H1 (cell line): ENCODE data around the gene TRIM40. TPM values are rescaled to one million over a fixed set of nuclear protein-coding genes. Genes with fewer than 3 reads are reported as not detected.

ENCODE experiments used
- CTCF ChIA-PET: fragments of 300-600 bp; sonication (Branson Sonifier 250); formaldehyde crosslinking; loops from one replicate; lab custom pipeline; 2021; ENCODE audit not compliant: partially characterized antibody; lab: Charles Lee
- POLR2A ChIA-PET: fragments of 300-600 bp; sonication (Branson Sonifier 250); formaldehyde crosslinking; loops from one replicate; lab custom pipeline; 2021; ENCODE audit warnings: inconsistent platforms; ENCODE audit not compliant: partially characterized antibody; lab: Charles Lee
- DNase-seq, 2 experiments: peaks; one replicate each; pipeline versions ENCODE4 v3.0.0 to v3.0.0-alpha.2; 2010 to 2022; ENCODE audit warnings: low spot score in 2 of 2, low read depth in 1 of 2, mixed read lengths in 1 of 2
- FAIRE-seq: peaks from 2 replicates; lab custom pipeline; 2011; peaks lifted over from hg19 to GRCh38; lab: Jason Lieb, UNC
- H2AFZ ChIP-seq: 2 replicates; pipeline ENCODE4 v1.8.1; 2012; ENCODE audit warnings: low read length, inconsistent platforms
- H2AK5ac ChIP-seq: 2 replicates; pipeline ENCODE4 v1.6.1; 2013; ENCODE audit warnings: low read depth, low read length
- H2BK120ac ChIP-seq: replicated peaks from 2 replicates; pipeline ENCODE3; 2013; ENCODE audit warnings: low read depth, low read length, inconsistent platforms
- H2BK12ac ChIP-seq: 2 replicates; pipeline ENCODE4 v1.6.1; 2013; ENCODE audit warnings: low read depth, low read length
- H2BK15ac ChIP-seq: 2 replicates; pipeline ENCODE4 v1.6.1; 2013; ENCODE audit warnings: low read length
- H2BK20ac ChIP-seq: 2 replicates; pipeline ENCODE4 v1.6.1; 2013; ENCODE audit warnings: low read length
- H2BK5ac ChIP-seq: 2 replicates; pipeline ENCODE4 v1.6.1; 2013; ENCODE audit warnings: low read depth, low read length
- H3K14ac ChIP-seq: 2 replicates; pipeline ENCODE4 v1.6.1; 2013; ENCODE audit warnings: inconsistent platforms; ENCODE audit not compliant: insufficient read length
- H3K18ac ChIP-seq: 2 replicates; pipeline ENCODE4 v1.6.1; 2013; ENCODE audit warnings: low read length; ENCODE audit errors: extremely low read depth
- H3K23ac ChIP-seq: 2 replicates; pipeline ENCODE4 v1.6.1; 2013; ENCODE audit warnings: inconsistent platforms; ENCODE audit not compliant: insufficient read length
- H3K23me2 ChIP-seq: 2 replicates; pipeline ENCODE4 v1.6.1; 2013; ENCODE audit warnings: low read depth, low read length
- H3K27ac ChIP-seq: 2 replicates; pipeline ENCODE4 v1.6.1; 2011; ENCODE audit warnings: low read depth, low read length, inconsistent platforms
- H3K27me3 ChIP-seq, 4 experiments: replicated peaks in 1 of 4; 1 replicate in 1 of 4; 2 replicates in 3 of 4; pipeline versions ENCODE4 v1.6.1 to v1.8.1; 2011 to 2013; ENCODE audit warnings: low read length in 3 of 4, mild to moderate bottlenecking in 3 of 4, inconsistent platforms in 2 of 4, mixed read lengths in 2 of 4, moderate library complexity in 1 of 4; ENCODE audit not compliant: control insufficient read depth in 3 of 4, insufficient read depth in 3 of 4; ENCODE audit errors: extremely low read depth in 1 of 4
- H3K36me3 ChIP-seq, 4 experiments: 2 replicates each; pipeline versions ENCODE4 v1.6.1 to v1.8.1; 2011 to 2013; ENCODE audit warnings: mild to moderate bottlenecking in 4 of 4, low read length in 3 of 4, moderate library complexity in 2 of 4, control low read depth in 1 of 4, inconsistent platforms in 1 of 4; ENCODE audit not compliant: insufficient read depth in 4 of 4, control insufficient read depth in 2 of 4
- H3K4ac ChIP-seq: replicated peaks from 2 replicates; pipeline ENCODE3; 2013; ENCODE audit warnings: low read length, low read depth, mixed read lengths, inconsistent platforms; ENCODE audit not compliant: insufficient read length
- H3K4me1 ChIP-seq, 4 experiments: replicated peaks in 1 of 4; 1 replicate in 1 of 4; 2 replicates in 3 of 4; pipeline versions ENCODE4 v1.6.1 to v1.8.1; 2011 to 2013; ENCODE audit warnings: low read length in 3 of 4, inconsistent platforms in 2 of 4, mixed read lengths in 1 of 4; ENCODE audit not compliant: insufficient read depth in 4 of 4, control insufficient read depth in 3 of 4
- H3K4me2 ChIP-seq, 2 experiments: 2 replicates each; pipeline versions ENCODE4 v1.6.1 to v1.8.1; 2011 to 2013; ENCODE audit warnings: low read depth in 2 of 2, low read length in 2 of 2, control low read depth in 1 of 2, inconsistent platforms in 1 of 2, mild to moderate bottlenecking in 1 of 2; ENCODE audit not compliant: insufficient read depth in 1 of 2
- H3K4me3 ChIP-seq, 4 experiments: fragments of 200-600, 300-600 bp in 1 of 4; sonication (generic), shearing (Covaris generic), sonication (Bioruptor Twin) in 1 of 4; 2 replicates each; pipeline versions ENCODE4 v1.5.1 to v1.8.1; 2011 to 2016; ENCODE audit warnings: low read length in 4 of 4, low read depth in 3 of 4, control low read depth in 2 of 4, inconsistent platforms in 2 of 4, mild to moderate bottlenecking in 2 of 4, mixed read lengths in 1 of 4, moderate library complexity in 1 of 4; ENCODE audit not compliant: insufficient read depth in 2 of 4; ENCODE audit errors: extremely low read depth in 1 of 4
- H3K56ac ChIP-seq: replicated peaks from 2 replicates; pipeline ENCODE3; 2013; ENCODE audit warnings: low read depth, mild to moderate bottlenecking, mixed read lengths, low read length, inconsistent platforms; ENCODE audit not compliant: insufficient read length
- H3K79me1 ChIP-seq: 2 replicates; pipeline ENCODE4 v1.6.1; 2013; ENCODE audit warnings: low read depth, low read length, control low read depth
- H3K79me2 ChIP-seq, 2 experiments: 2 replicates each; pipeline versions ENCODE4 v1.6.1 to v1.8.1; 2012 to 2013; ENCODE audit warnings: low read length in 2 of 2, mild to moderate bottlenecking in 2 of 2, inconsistent platforms in 1 of 2; ENCODE audit not compliant: insufficient read depth in 2 of 2, control insufficient read depth in 1 of 2
- H3K9ac ChIP-seq, 4 experiments: replicated peaks in 1 of 4; 1 replicate in 1 of 4; 2 replicates in 3 of 4; pipeline versions ENCODE4 v1.6.1 to v1.8.1; 2011 to 2013; ENCODE audit warnings: low read depth in 3 of 4, low read length in 3 of 4, control low read depth in 2 of 4, mild to moderate bottlenecking in 2 of 4, moderate library complexity in 2 of 4, inconsistent platforms in 1 of 4; ENCODE audit errors: extremely low read depth in 1 of 4
- H3K9me3 ChIP-seq, 2 experiments: 2 replicates each; pipeline versions ENCODE4 v1.6.1 to v1.8.1; 2012 to 2013; ENCODE audit warnings: mild to moderate bottlenecking in 2 of 2, moderate library complexity in 2 of 2, control low read depth in 1 of 2, inconsistent platforms in 1 of 2, low read depth in 1 of 2, low read length in 1 of 2, mixed read lengths in 1 of 2; ENCODE audit not compliant: insufficient read depth in 2 of 2
- H4K20me1 ChIP-seq, 2 experiments: replicated peaks in 1 of 2; 2 replicates each; pipeline versions ENCODE3 to v1.8.1; 2011 to 2013; ENCODE audit warnings: inconsistent platforms in 2 of 2, low read length in 2 of 2, mild to moderate bottlenecking in 1 of 2; ENCODE audit not compliant: insufficient read depth in 2 of 2, control insufficient read depth in 1 of 2
- H4K5ac ChIP-seq: 2 replicates; pipeline ENCODE4 v1.6.1; 2013; ENCODE audit warnings: low read length, low read depth, mixed read lengths, inconsistent platforms; ENCODE audit not compliant: insufficient read length
- H4K8ac ChIP-seq: 2 replicates; pipeline ENCODE4 v1.8.0; 2013; ENCODE audit warnings: mild to moderate bottlenecking, moderate library complexity, low read length, inconsistent platforms; ENCODE audit not compliant: insufficient read depth; ENCODE audit errors: extremely low read depth
- H4K91ac ChIP-seq: replicated peaks from 2 replicates; pipeline ENCODE3; 2013; ENCODE audit warnings: low read length, mixed read lengths, inconsistent platforms; ENCODE audit not compliant: insufficient read length
- ASH2L ChIP-seq: fragments of 200-600, 300-600 bp; sonication (generic); IDR thresholded peaks from one replicate; pipeline ENCODE4 v1.7.1; 2017; ENCODE audit warnings: low read length
- CHD2 ChIP-seq: IDR thresholded peaks from 2 replicates; pipeline ENCODE4 v1.6.1; 2012; ENCODE audit warnings: low read length, improper control_type of control experiment
- CREB1 ChIP-seq: IDR thresholded peaks from 2 replicates; pipeline ENCODE4 v1.6.1; 2012; ENCODE audit warnings: inconsistent platforms
- EGR1 ChIP-seq: IDR thresholded peaks from 2 replicates; pipeline ENCODE4 v1.6.1; 2011; ENCODE audit warnings: low read depth, low read length, borderline replicate concordance
- NANOG ChIP-seq: IDR thresholded peaks from 2 replicates; pipeline ENCODE4 v1.6.1; 2011; ENCODE audit warnings: low read length, low read depth, mild to moderate bottlenecking, inconsistent platforms; ENCODE audit not compliant: insufficient read depth, poor library complexity, severe bottlenecking
- NRF1 ChIP-seq: IDR thresholded peaks from 2 replicates; pipeline ENCODE4 v1.6.1; 2011; ENCODE audit warnings: mild to moderate bottlenecking, low read depth, low read length, improper control_type of control experiment
- SIRT6 ChIP-seq: IDR thresholded peaks from one replicate; pipeline ENCODE4 v1.7.1; 2012; ENCODE audit warnings: low read length, inconsistent platforms
- SP2 ChIP-seq: IDR thresholded peaks from 2 replicates; pipeline ENCODE4 v1.6.1; 2012; ENCODE audit warnings: mild to moderate bottlenecking, low read length, inconsistent platforms
- SRF ChIP-seq: IDR thresholded peaks from 2 replicates; pipeline ENCODE4 v1.6.1; 2011; ENCODE audit warnings: mild to moderate bottlenecking, low read depth, low read length, moderate library complexity
- SUZ12 ChIP-seq: fragments of 200-600 bp; sonication (generic); IDR thresholded peaks from 2 replicates; pipeline ENCODE4 v1.6.1; 2012; ENCODE audit warnings: mild to moderate bottlenecking, inconsistent platforms, low read length, moderate library complexity, mixed read lengths
- TCF12 ChIP-seq: IDR thresholded peaks from 2 replicates; pipeline ENCODE4 v1.6.1; 2011; ENCODE audit warnings: low read depth, mild to moderate bottlenecking, low read length
- YY1 ChIP-seq: IDR thresholded peaks from 2 replicates; pipeline ENCODE4 v1.6.1; 2011; ENCODE audit warnings: low read depth, mild to moderate bottlenecking, low read length
- ZNF274 ChIP-seq: IDR thresholded peaks from 2 replicates; pipeline ENCODE4 v1.7.0; 2012; ENCODE audit warnings: low read length, borderline replicate concordance; ENCODE audit errors: extremely low read depth
- WGBS, 2 experiments: shearing (Covaris generic) in 1 of 2; methylation state at CpG; one replicate each; pipeline versions ENCODE4 v1.1.6 to v1.1.7; 2013 to 2015; ENCODE audit warnings: low lambda C conversion rate in 2 of 2, mixed read lengths in 2 of 2, inconsistent platforms in 1 of 2, low coverage in 1 of 2, missing lambda C conversion rate in 1 of 2; ENCODE audit not compliant: insufficient replicate concordance in 2 of 2, insufficient coverage in 1 of 2, insufficient read length in 1 of 2; ENCODE audit errors: extremely low coverage in 1 of 2, missing lambda C conversion rate in 1 of 2; 5-methylcytosine and 5-hydroxymethylcytosine counted together
- polyA plus RNA-seq, 7 experiments: library from polyadenylated mRNA; depleted of rRNA in 3 of 7; stranded (reverse) in 5 of 7; unstranded in 2 of 7; fragments of >200 nt in 5 of 7; fragments of 200-250 nt in 2 of 7; gene quantifications; 1 replicate in 5 of 7; 2 replicates in 1 of 7; 4 replicates in 1 of 7; pipeline versions ENCODE4 v1.2.1 to v1.2.3, GENCODE V29; 2011 to 2013; ENCODE audit warnings: missing spikeins in 2 of 7, mixed read lengths in 2 of 7
- total RNA-seq: library from RNA; stranded (reverse); fragmentation: NEBNext Ultra II Directional; extraction: Animal tissue kit (Norgen Biotek cat#: 25700); gene quantifications from 2 replicates; pipeline ENCODE4 v1.2.1, GENCODE V29; 2021
- TF ChIP-seq, protein P1 (sequence below): IDR thresholded peaks from 2 replicates; pipeline ENCODE4 v1.6.1; 2012; ENCODE audit warnings: inconsistent platforms

Gene TRIM40
- total and polyA plus RNA-seq, 2 of the 8 experiments (the other 6 are each of a cell fraction or from before 2014, with no cell fraction given): not detected

DNA sequence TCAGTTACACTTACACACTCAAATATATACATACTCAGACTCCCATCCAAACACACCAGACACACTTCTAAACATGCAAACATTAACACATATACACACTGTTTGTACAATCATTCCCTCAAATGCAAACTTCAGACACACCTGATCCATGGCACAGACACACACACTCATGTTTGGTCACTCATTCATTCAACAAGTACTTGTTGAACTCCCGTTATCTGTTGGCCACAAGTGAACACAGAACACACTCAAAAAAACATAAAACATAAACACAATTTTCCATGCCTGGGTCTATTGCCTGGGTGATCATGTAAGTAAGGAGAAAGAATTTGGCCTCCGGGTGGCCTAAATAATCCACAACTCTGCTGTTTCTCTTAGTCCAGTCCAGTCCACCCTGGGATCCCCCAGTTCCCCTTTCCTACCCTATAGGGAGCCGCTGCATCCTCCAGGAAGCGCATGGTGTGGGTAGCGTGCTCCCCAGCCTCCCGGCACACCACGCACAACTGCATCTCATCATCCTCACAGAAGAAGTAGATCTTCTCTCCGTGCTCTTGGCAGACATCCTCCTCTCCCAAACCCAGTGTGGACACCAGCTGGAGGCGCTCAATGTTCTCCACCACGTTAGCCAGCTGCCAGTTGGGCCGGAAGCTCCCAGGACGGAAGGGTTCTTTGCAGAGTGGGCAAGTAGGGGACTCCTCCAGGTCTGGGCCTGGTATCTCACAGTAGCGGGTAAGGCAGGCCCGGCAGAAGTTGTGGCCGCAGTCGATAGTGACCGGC is 24.3 kb downstream of the TRIM40 start:
- Histone ChIP-seq H4K5ac (no peak overlapping the region), H3K23ac (no peak overlapping the region), H3K14ac (no peak overlapping the region), H3K4me3 (no peak overlapping the region), H3K27ac (no peak overlapping the region), H2BK120ac (no peak overlapping the region), H2BK5ac (no peak overlapping the region), H2BK20ac (no peak overlapping the region), H3K9me3 (no peaks in the 10 kb centered on the region), H2AK5ac (no peak overlapping the region), H3K18ac (no peak overlapping the region), H3K79me1 (no peaks in the 10 kb centered on the region), H3K4me2 (no peak overlapping the region), H4K91ac (no peak overlapping the region), H4K20me1 (no peaks in the 10 kb centered on the region), H3K56ac (no peak overlapping the region), H3K27me3 (peaks cover 0 to 4% (median 1%) of the 10 kb centered on the region in 4 experiments; a peak in 3 of 7 replicates), H3K23me2 (no peaks in the 10 kb centered on the region), H2BK12ac (no peak overlapping the region), H3K36me3 (no peaks in the 10 kb centered on the region), H2BK15ac (no peak overlapping the region), H2AFZ (no peak overlapping the region), H4K8ac (no peak overlapping the region), H3K4ac (no peak overlapping the region), H3K4me1 (peaks cover 0 to 4% (median 2%) of the 10 kb centered on the region in 4 experiments; a peak in 1 of 7 replicates), H3K9ac (no peak overlapping the region), H3K79me2 (no peaks in the 10 kb centered on the region)
- FAIRE-seq (no peak), DNase-seq (no peak)
- ChIA-PET POLR2A (interaction anchor here (1.1 kb wide), 1 partner anchor 99 kb away, joined by 3 read pairs; the partner anchor contains the start of gene POLR1H), CTCF (no interaction called here)
- WGBS, 2 experiments: 90% methylated on average over 14 of the region's 17 CpGs; no CpG with 5 or more reads in 1 of the 2 experiments
- no peak for TF ChIP-seq TCF12
- TF ChIP-seq SP2: no peak
- no peak for TF ChIP-seq YY1
- no peak for TF ChIP-seq EGR1
- TF ChIP-seq SRF: no peak
- no peak for TF ChIP-seq NRF1
- no peak for TF ChIP-seq SUZ12
- no peak for TF ChIP-seq SIRT6
- TF ChIP-seq ASH2L: no peak
- TF ChIP-seq CHD2: no peak
- no peak for TF ChIP-seq CREB1
- TF ChIP-seq NANOG: no peak
- no peak for TF ChIP-seq ZNF274
- TF ChIP-seq, protein P1, sequence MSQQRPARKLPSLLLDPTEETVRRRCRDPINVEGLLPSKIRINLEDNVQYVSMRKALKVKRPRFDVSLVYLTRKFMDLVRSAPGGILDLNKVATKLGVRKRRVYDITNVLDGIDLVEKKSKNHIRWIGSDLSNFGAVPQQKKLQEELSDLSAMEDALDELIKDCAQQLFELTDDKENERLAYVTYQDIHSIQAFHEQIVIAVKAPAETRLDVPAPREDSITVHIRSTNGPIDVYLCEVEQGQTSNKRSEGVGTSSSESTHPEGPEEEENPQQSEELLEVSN: no peak
